NB4 (cell line): ENCODE data around the gene EIF3C.
"Not testable (repeated sequence)": the region's sequence is repeated elsewhere in the genome, so short reads cannot be mapped to it uniquely, and the experiment has no call there.

Experiments used
- CTCF ChIP-seq: IDR thresholded peaks from one replicate; pipeline ENCODE4 v1.5.1; 2012; ENCODE audit warnings: low read depth, low read length
- MAX ChIP-seq: IDR thresholded peaks from 2 replicates; pipeline ENCODE4 v1.6.1; 2011; ENCODE audit warnings: low read depth, low read length
- POLR2A ChIP-seq: IDR thresholded peaks from 2 replicates; pipeline ENCODE4 v1.6.1; 2011; ENCODE audit warnings: mild to moderate bottlenecking; ENCODE audit not compliant: insufficient read length; ENCODE audit errors: extremely low read depth

DNA sequence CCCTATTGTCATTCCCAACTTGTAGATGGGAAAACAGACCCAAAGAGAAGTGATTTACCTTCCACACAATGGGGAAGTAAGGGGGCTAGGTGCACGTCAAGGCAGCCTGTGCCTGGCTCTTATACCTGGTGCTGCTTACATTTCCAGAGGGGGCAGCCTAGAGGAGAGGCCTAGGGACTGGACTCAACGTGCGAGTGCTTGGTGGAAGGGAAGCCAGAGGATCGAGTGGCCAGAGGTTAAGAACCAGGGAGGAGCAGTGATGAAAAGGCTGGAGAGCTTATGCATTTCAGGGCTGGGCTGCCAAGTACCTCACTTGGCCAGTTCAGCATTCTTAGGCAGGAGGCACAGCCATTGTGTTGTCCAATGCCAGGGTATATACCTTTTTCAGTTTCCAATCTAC is 71.1 kb downstream of the EIF3C start:
- not testable (repeated sequence) for TF ChIP-seq POLR2A, CTCF, MAX
